K562 (cell line): ENCODE results near the gene BCKDK. TPM values are rescaled to one million over a fixed set of nuclear protein-coding genes. Genes with fewer than 3 reads are reported as not detected.
A peak's percentile ranks its signal among the peaks of the same experiment; 100 is the strongest.

Experiments used
- AFF1 ChIP-seq, 2 experiments: fragments of 450-650 bp; IDR thresholded peaks; 2 replicates each; pipeline ENCODE4 v1.6.1; 2018; ENCODE audit warnings: mild to moderate bottlenecking in 2 of 2, low read depth in 1 of 2; ENCODE audit not compliant: partially characterized antibody in 2 of 2
- BRD4 ChIP-seq: fragments of 200-600 bp; sonication (generic); IDR thresholded peaks from 2 replicates; pipeline ENCODE4 v1.6.1; 2017; ENCODE audit warnings: inconsistent platforms
- ETS1 ChIP-seq: conservative IDR thresholded peaks from 2 replicates; pipeline ENCODE4 v1.6.1; 2011; ENCODE audit warnings: low read depth, mild to moderate bottlenecking, low read length; ENCODE audit not compliant: control insufficient read depth
- FOXK2 ChIP-seq, 2 experiments: fragments of 450-650 bp; IDR thresholded peaks in 1 of 2; conservative IDR thresholded peaks in 1 of 2; 2 replicates each; pipeline ENCODE4 v1.6.1; 2016; ENCODE audit warnings: low read depth in 2 of 2, mild to moderate bottlenecking in 1 of 2
- NCOR1 ChIP-seq: fragments of 450-650 bp; IDR thresholded peaks from 2 replicates; pipeline ENCODE4 v1.6.1; 2016; ENCODE audit warnings: mild to moderate bottlenecking, moderate library complexity
- POLR3G ChIP-seq: IDR thresholded peaks from 2 replicates; pipeline ENCODE4 v1.6.1; 2011; ENCODE audit not compliant: insufficient read length, insufficient replicate concordance; ENCODE audit errors: extremely low read depth
- RFX1 ChIP-seq: fragments of 450-650 bp; IDR thresholded peaks from 2 replicates; pipeline ENCODE4 v1.6.1; 2016; ENCODE audit warnings: mild to moderate bottlenecking, moderate library complexity
- SRSF3 ChIP-seq: fragments of 200-400 bp; formaldehyde crosslinking; IDR thresholded peaks from 2 replicates; pipeline ENCODE4 v1.6.1; 2016; ENCODE audit warnings: mild to moderate bottlenecking, low read length, moderate library complexity; ENCODE audit not compliant: insufficient read depth
- polyA plus RNA-seq, 8 experiments: library from polyadenylated mRNA; depleted of rRNA in 4 of 8; stranded (reverse) in 5 of 8; unstranded in 3 of 8; fragments of >200 nt; fragmentation: Nextera tagmentation in 2 of 8; fragmentation: Illumina TruSeq in 1 of 8; extraction: Ambion mirVana in 2 of 8; extraction: Trizol in 1 of 8; gene quantifications; 2 replicates each; pipeline versions ENCODE4 v1.2.1 to v1.2.3, GENCODE V29; 2011 to 2014; ENCODE audit warnings: inconsistent platforms in 1 of 8, missing spikeins in 1 of 8
- total RNA-seq, 7 experiments: library from RNA; depleted of rRNA in 6 of 7; stranded (reverse); fragments of >200 nt in 6 of 7; fragmentation: Illumina TruSeq in 2 of 7; extraction: Trizol in 2 of 7; gene quantifications; 2 replicates each; pipeline versions ENCODE4 v1.2.1 to v1.2.3, GENCODE V29; 2011 to 2021; ENCODE audit warnings: low replicate concordance in 1 of 7
- TF ChIP-seq, protein P1 (sequence below): fragments of 200-800 bp; sonication (Bioruptor generic); IDR thresholded peaks from 2 replicates; pipeline ENCODE4 v1.6.1; 2016; ENCODE audit warnings: missing genetic modification characterization, missing compliant biosample characterization
- TF ChIP-seq, protein P2 (sequence below), 2 experiments: IDR thresholded peaks; 2 replicates each; pipeline ENCODE4 v1.6.1; 2011; ENCODE audit warnings: borderline replicate concordance in 1 of 2, control low read depth in 1 of 2, low read depth in 1 of 2, low read length in 1 of 2, mild to moderate bottlenecking in 1 of 2, mixed read lengths in 1 of 2, moderate library complexity in 1 of 2; ENCODE audit not compliant: insufficient read depth in 1 of 2, insufficient read length in 1 of 2, poor library complexity in 1 of 2, severe bottlenecking in 1 of 2; ENCODE audit errors: extremely low read depth in 1 of 2

BCKDK gene
- total and polyA plus RNA-seq, 9 of the 15 experiments (the other 6 are each of a cell fraction or from before 2014, with no cell fraction given): 0.58 to 34.8 (median 13.1) TPM

DNA sequence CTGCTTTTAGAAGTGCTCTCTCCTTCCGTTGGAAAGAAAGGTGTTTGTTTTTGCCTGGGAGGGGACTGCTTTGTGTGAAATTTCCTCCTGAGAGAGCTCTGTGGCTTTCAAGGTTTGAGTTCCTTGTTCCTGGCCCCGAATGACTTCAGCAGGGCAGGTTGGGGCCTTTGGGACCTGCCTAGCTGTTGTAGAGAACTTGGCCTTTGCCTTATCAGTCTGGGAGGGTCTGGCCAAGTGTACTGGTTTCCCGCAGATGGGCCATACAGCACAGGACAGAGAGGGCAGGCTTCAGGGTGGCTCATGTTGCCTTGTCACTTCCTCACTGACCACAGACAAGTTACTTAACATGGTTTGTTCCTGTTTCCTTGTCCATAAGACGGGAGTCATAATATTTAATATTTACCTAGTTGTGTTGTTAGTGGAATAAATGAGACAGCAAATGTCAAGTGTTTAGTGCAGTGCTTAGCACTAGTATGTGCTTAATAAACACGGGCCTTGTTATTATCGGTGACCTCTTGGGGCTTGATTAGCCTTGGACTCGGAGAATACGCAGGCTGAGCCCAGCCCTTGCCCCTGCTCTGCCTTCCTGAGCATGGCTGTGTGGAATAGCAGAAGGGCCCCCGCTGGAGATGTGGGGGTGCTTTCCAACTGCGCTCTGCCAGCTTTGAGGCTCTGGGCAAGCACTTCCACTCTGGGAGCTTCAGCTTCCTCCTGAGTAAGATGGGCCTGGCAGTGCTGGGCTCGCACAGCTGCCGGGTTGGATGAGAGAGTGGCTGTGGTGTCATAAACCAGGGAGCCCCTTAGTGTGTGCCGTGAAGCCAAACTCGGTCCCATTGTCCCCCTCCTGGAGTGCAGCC lies 20.8 kb downstream of the BCKDK start (continued):
- TF ChIP-seq NCOR1: peak; percentile 45; the same call in 1 of the 2 replicates
- no peak for TF ChIP-seq ETS1
- no peak for TF ChIP-seq SRSF3
- TF ChIP-seq, protein P1, sequence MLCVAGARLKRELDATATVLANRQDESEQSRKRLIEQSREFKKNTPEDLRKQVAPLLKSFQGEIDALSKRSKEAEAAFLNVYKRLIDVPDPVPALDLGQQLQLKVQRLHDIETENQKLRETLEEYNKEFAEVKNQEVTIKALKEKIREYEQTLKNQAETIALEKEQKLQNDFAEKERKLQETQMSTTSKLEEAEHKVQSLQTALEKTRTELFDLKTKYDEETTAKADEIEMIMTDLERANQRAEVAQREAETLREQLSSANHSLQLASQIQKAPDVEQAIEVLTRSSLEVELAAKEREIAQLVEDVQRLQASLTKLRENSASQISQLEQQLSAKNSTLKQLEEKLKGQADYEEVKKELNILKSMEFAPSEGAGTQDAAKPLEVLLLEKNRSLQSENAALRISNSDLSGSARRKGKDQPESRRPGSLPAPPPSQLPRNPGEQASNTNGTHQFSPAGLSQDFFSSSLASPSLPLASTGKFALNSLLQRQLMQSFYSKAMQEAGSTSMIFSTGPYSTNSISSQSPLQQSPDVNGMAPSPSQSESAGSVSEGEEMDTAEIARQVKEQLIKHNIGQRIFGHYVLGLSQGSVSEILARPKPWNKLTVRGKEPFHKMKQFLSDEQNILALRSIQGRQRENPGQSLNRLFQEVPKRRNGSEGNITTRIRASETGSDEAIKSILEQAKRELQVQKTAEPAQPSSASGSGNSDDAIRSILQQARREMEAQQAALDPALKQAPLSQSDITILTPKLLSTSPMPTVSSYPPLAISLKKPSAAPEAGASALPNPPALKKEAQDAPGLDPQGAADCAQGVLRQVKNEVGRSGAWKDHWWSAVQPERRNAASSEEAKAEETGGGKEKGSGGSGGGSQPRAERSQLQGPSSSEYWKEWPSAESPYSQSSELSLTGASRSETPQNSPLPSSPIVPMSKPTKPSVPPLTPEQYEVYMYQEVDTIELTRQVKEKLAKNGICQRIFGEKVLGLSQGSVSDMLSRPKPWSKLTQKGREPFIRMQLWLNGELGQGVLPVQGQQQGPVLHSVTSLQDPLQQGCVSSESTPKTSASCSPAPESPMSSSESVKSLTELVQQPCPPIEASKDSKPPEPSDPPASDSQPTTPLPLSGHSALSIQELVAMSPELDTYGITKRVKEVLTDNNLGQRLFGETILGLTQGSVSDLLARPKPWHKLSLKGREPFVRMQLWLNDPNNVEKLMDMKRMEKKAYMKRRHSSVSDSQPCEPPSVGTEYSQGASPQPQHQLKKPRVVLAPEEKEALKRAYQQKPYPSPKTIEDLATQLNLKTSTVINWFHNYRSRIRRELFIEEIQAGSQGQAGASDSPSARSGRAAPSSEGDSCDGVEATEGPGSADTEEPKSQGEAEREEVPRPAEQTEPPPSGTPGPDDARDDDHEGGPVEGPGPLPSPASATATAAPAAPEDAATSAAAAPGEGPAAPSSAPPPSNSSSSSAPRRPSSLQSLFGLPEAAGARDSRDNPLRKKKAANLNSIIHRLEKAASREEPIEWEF (CRISPR knock-in tag): 0 out of 2 replicates have a peak, but pooled peaks have one; percentile 21
- TF ChIP-seq AFF1 (IDR thresholded peaks at IDR 0.05; ENCODE audit: low read depth in 1 of 2, partially characterized antibody in 2 of 2): no peak
- no peak for TF ChIP-seq POLR3G
- no peak for TF ChIP-seq BRD4
- no peak for TF ChIP-seq RFX1
- TF ChIP-seq, protein P2, sequence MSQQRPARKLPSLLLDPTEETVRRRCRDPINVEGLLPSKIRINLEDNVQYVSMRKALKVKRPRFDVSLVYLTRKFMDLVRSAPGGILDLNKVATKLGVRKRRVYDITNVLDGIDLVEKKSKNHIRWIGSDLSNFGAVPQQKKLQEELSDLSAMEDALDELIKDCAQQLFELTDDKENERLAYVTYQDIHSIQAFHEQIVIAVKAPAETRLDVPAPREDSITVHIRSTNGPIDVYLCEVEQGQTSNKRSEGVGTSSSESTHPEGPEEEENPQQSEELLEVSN (IDR thresholded peaks at IDR 0.05; ENCODE audit: borderline replicate concordance in 1 of 2, extremely low read depth in 1 of 2, insufficient read depth in 1 of 2, insufficient read length in 1 of 2, low read depth in 1 of 2, low read length in 1 of 2, poor library complexity in 1 of 2, severe bottlenecking in 1 of 2): peak in 1 of 2 experiments; percentile 21
- peak; percentile 67 to 72 for TF ChIP-seq FOXK2 (conservative IDR thresholded peaks at IDR 0.05 in 1 of 2, IDR thresholded peaks at IDR 0.05 in 1 of 2; ENCODE audit: low read depth in 2 of 2)
